SKM-1 treated with dmso at 0.1 percent for 144 hours (cell line): ENCODE measurements around the gene HEATR1.
A peak's percentile ranks its signal among the peaks of the same experiment; 100 is the strongest.
"Not testable (repeated sequence)": the region's sequence is repeated elsewhere in the genome, so short reads cannot be mapped to it uniquely, and the experiment has no call there.

Experiments used
- DNase-seq: peaks from one replicate; lab custom pipeline; 2025; ENCODE audit not compliant: unreplicated experiment; lab: John Stamatoyannopoulos, UW

The HEATR1 gene

DNA sequence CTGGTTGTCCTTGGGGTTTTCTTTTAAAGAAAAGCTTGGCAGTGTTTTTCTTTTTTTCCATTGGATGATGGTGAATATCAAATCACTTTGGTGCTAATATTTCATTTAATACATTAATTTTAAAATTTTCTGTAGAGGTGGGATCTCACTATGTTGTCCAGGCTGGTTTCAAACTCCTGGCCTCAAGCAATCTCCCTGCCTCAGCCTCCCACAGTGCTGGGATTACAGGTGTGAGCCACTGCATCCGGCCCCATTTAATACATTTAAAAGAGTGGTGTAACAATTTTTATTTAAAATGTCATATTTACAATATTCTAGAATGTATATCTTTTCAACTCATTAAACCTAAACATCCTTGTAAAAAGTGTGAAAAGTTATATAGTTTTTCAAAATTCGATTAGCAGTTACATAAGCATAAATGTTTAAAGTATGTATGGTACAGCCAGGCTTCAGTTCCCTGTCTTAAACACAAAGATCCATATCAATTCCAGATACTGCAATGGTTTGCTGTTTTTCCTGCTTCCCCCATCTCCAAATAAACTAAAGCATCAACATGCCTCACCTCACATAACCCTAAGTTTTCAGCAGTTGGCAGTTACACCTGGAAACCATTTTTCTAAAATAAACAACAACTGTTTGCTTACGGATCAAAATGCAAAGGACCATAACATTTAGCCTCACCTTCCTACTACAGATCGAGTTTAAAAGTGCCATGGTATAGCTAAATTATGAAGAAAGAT is 89.4 kb downstream of the HEATR1 start:
- DNase-seq: no peak

DNA sequence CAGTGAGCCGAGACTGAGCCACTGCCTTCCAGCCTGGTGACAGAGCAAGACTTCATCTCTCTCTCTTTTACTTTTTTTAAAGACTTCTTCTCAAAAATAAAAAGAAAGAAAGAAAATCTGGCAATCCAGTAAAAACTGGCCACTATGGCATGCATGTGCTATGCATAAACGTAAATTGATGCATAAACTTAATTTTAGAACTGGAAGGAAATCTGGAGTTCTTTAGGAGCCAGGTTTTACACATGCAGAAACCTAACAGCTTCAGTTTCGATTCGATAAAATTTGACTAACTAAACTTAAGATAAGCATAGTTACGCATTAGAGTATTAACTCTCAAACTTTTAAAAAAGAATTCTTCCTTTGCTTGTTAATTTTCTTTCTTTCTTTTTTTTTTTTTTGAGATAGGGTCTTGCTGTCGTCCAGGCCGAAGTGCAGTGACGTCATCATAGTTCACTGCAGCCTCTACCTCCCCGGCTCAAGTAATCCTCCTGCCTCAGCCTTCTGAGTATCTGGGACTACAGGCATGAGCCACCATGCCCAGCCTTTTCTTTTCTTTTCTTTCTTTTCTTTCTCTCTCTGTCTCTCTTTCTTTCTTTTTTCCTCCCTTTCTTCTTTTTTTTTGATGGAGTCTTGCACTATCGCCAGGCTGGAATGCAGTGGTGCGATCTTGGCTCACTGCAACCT is 92.4 kb downstream of the HEATR1 start:
- DNase-seq: no peak

DNA sequence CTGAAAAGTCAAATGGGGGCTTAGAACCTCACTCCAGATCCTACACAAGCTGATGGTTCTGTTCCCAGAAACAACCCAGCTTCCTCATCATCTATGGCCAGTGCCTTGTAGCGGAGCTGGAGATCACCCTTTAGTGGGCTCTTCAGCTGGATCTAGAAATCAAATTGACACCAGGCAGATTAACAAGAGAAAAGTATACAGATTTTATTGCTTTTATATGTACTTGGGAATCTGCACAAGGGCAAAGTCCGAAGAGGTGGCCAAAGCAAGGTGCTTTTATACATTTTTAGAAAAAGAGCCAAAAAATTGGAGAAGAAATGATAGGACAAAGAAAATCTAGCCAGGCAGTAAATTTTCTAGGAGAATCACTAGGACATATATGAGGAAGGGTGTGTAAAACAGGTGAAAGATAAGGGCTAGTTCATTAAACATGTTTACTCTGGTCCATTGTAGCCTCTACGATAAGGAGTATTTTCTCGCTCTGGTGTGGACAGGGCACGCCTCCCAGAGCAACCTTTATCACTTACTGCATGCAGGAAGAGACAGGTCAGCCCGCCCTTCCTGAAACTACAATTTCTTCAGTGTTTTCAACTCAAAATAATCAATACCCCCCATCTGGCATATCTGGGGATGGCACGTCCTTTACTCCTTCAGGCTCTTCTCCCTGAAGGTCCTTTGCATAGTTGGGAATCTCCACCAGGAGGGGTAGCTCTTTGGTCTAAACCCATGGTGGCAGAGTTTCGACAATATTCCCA is 94.5 kb downstream of the HEATR1 start:
- no peak for DNase-seq

DNA sequence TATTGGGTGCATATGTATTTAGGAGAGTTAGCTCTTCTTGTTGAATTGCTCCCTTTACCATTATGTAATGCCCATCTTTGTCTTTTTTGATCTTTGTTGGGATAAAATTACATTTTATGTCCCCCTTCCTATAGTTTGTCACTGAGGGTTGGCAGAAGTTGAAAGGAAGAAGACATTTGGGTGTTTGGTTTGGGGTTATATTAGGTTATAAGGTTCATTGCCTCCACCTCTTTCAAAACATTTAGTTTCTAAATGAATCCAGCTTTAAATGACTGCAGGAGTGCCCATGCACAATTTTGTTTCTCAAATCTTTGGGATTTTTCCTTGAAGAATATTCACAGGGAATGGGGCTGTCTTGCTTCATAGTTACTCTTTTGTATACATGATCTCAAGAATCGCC is 95.1 kb downstream of the HEATR1 start:
- DNase-seq: no peak

DNA sequence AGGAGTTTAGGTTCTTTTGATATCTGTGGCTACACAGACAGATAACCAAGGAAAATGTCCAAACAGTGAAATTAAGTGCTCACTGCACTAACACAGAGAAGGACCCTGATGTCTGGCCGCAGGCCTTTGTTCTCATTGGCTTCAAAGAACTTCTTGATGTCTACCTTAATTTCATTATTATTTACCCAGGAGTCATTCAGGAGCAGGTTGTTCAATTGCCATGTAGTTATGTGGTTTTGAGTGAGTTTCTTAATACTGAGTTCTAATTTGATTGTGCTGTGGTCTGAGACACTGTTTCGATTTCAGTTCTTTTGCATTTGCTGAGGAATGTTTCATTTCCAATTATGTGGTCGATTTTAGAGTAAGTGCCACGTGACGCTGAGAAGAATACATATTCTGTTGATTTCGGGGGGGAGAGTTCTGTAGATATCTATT is 95.7 kb downstream of the HEATR1 start:
- no peak for DNase-seq

DNA sequence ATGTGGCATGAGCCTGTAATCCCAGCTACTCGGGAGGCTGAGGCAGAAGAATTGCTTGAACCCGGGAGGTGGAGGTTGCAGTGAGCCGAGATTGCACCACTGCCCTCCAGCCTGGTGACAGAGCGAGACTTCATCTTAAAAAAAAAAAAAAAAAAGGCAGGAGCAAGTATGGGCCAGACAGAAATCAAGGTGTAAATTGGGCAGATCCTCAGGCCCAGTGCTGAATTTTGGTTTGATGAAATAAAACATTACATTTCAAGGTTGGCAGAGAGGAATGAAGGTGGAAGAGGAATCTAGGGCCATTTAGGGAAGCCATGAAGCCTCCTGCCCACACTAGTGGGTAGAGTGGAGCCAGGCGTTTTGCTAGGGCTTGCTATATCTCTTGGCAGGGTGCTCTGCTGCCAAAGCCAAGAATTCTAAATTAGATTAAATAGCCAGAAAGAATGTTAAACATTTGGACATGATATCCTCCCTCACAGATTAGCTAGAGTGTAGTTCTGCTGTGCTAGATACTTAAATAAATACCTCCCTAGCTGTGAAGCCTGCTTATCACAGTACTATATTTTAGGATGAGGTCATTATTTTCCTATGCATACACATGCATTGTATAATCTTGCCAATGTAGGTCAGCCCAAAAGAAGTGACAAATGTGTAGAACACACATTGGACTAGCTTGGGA is 97.2 kb downstream of the HEATR1 start:
- no peak for DNase-seq

DNA sequence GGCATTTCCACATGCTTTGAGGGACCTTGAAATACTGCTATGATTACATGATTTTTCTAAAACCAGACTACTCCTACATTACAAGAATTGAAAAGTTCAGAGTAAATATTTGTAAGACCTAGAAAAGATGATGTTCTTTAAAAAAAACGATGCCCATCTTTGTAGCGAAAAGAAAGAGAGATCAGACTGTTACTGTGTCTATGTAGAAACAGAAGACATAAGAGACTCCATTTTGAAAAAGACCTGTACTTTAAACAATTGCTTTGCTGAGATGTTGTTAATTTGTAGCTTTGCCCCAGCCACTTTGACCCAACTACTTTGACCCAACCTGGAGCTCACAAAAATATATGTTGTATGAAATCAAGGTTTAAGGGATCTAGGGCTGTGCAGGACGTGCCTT is 100.0 kb downstream of the HEATR1 start:
- not testable (repeated sequence) for DNase-seq

DNA sequence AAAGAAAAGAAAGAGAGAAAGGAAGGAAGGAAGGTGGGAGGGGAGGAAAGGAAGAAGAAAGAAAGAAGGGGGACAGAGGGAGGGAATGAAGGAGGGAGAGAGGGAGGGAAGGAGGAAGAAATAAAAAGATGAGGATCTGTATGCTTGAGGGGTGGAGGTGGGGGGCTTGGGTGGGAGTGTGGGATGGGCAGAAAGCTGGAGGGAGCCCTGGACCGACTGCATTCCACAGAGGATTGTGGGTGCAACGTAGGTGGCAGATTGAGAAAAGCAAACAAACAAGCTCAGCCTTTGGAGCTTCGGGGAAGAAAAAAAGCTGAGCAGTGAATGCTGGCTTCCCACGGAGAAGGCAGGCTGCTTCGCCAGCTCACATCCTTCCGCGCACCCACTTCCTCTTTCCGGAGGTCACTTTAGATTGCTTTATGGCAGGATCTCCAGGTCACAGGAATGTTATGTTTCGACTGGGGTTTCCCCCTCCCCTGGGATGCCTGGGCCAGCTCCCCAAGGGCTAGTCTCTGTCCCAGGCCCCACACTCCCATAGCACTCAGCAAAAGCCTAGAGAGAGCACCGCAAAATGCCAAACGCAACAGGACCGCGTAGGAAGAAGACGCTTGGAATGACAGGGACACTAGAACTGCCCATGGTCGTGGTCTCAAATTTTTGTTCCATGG is 101.2 kb downstream of the HEATR1 start:
- peak; percentile 89 for DNase-seq

DNA sequence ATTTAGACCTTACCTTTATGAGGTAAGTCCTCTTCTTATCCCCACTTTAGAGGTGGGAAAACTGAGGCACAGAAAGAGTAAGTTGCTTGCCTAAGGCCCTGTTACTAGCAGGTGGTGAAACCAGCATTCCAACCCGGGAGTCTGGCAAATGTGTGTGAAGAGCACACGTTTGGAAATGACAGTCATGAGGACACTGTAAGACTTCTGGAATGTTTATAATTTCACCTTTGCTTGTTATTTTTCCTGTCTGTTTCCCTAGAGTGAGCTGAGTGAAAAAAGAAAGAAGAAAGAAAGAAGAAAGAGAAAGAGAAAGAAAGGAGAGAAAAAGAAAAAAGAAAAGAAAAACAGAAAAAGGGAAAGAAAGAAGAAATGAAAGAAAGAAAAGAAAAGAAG is 101.7 kb downstream of the HEATR1 start:
- DNase-seq: no peak

DNA sequence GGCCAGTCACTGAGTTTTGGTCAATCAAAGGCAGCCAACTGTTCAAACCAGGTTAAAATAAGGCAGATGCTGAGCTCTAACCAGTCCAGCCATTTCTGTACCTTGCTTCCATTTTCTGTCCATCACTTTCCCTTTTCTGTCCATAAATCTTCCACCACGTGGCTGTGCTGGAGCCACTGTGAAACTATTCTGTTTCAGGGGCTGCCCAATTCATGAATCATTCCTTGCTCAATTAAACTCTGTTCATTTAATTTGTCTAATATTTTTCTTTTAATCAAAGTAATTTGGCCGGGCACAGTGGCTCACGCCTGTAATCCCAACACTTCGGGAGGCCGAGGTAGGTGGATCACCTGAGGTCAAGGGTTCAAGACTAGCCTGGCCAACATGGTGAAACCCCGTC is 103.2 kb downstream of the HEATR1 start:
- no peak for DNase-seq
